Breast epithelium (tissue), 3 donors: ENCODE data around the gene CDHR2.

Source experiments
- POLR2A ChIP-seq: fragments of 450-650 bp; IDR thresholded peaks from one replicate; pipeline ENCODE4 v1.6.1; 2016; ENCODE audit warnings: antibody characterized with exemption, mild to moderate bottlenecking, moderate library complexity
- TF ChIP-seq, protein P1 (sequence below), 3 donors: fragments of 450-650 bp; IDR thresholded peaks; one replicate each; pipeline ENCODE4 v1.5.1; 2016 to 2017; ENCODE audit warnings: antibody characterized with exemption in 3 of 3, mild to moderate bottlenecking in 3 of 3, moderate library complexity in 3 of 3

DNA sequence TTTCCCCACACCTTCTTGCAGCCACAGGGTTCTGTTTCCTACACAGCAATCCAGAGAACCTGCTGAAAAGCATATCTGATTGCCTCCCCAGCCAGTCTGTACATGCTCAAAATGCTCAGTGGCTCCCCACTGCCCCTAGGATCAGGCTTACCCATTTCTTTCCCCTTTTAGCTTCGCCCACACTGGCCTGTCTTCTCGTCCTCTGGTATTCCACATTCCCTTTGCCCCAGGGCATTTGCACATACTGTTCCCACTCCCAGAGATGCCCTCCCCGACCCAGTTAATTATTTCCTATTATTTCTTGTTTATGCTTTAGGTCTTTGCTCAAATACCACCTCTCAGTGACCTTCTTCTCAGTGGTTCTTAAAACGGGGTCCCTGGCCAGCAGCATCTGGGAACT, 91.5 kb downstream of the CDHR2 start:
- TF ChIP-seq, protein P1, sequence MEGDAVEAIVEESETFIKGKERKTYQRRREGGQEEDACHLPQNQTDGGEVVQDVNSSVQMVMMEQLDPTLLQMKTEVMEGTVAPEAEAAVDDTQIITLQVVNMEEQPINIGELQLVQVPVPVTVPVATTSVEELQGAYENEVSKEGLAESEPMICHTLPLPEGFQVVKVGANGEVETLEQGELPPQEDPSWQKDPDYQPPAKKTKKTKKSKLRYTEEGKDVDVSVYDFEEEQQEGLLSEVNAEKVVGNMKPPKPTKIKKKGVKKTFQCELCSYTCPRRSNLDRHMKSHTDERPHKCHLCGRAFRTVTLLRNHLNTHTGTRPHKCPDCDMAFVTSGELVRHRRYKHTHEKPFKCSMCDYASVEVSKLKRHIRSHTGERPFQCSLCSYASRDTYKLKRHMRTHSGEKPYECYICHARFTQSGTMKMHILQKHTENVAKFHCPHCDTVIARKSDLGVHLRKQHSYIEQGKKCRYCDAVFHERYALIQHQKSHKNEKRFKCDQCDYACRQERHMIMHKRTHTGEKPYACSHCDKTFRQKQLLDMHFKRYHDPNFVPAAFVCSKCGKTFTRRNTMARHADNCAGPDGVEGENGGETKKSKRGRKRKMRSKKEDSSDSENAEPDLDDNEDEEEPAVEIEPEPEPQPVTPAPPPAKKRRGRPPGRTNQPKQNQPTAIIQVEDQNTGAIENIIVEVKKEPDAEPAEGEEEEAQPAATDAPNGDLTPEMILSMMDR (IDR thresholded peaks at IDR 0.05) = no peak
- no peak for TF ChIP-seq POLR2A
